B cell (primary cell): ENCODE measurements around the gene TTLL10. TPM values are rescaled to one million over a fixed set of nuclear protein-coding genes. Genes with fewer than 3 reads are reported as not detected.

Source experiments
- ATAC-seq: fragments of 200-7000 bp; cut with Tn5 transposase; one replicate; pipeline ENCODE4 v1.10.0; 2021; ENCODE audit warnings: low read depth, mild to moderate bottlenecking, moderate number of reproducible peaks, moderate library complexity
- CTCF ChIA-PET: fragments of 350-600 bp; sonication (Branson Sonifier 250); formaldehyde crosslinking; loops from one replicate; lab custom pipeline; 2021; ENCODE audit warnings: antibody characterized with exemption, inconsistent platforms; lab: Charles Lee
- POLR2A ChIA-PET: fragments of 350-600 bp; sonication (Branson Sonifier 250); formaldehyde crosslinking; loops from one replicate; lab custom pipeline; 2021; ENCODE audit warnings: antibody characterized with exemption; lab: Charles Lee
- DNase-seq: peaks from one replicate; pipeline ENCODE4 v3.0.0; 2013
- H2AFZ ChIP-seq: 2 replicates; pipeline ENCODE4 v1.6.1; 2012; ENCODE audit warnings: mild to moderate bottlenecking, low read depth, low read length; ENCODE audit not compliant: insufficient read depth, poor library complexity, severe bottlenecking
- H3K27ac ChIP-seq, 2 donors: 1 replicate in 1 of 2; 2 replicates in 1 of 2; pipeline ENCODE4 v1.5.1; 2012 to 2013; ENCODE audit warnings: low read length in 2 of 2, mild to moderate bottlenecking in 2 of 2, moderate library complexity in 1 of 2
- H3K27me3 ChIP-seq, 4 experiments: fragments of 200-600 bp in 1 of 4; sonication (generic) in 1 of 4; replicated peaks in 1 of 4; 1 replicate in 2 of 4; 2 replicates in 2 of 4; pipeline versions ENCODE4 v1.6.1 to v1.7.0; 2013 to 2016; ENCODE audit warnings: low read length in 3 of 4, mild to moderate bottlenecking in 2 of 4, mixed read lengths in 1 of 4, moderate library complexity in 1 of 4; ENCODE audit not compliant: insufficient read depth in 4 of 4, control insufficient read depth in 3 of 4; ENCODE audit errors: control extremely low read depth in 1 of 4
- H3K36me3 ChIP-seq, 2 experiments: replicated peaks in 1 of 2; 1 replicate in 1 of 2; 2 replicates in 1 of 2; pipeline versions ENCODE4 v1.6.1 to v1.7.1; 2013; ENCODE audit warnings: low read length in 1 of 2; ENCODE audit not compliant: insufficient read depth in 2 of 2, control insufficient read depth in 1 of 2; ENCODE audit errors: control extremely low read depth in 1 of 2, extremely low read depth in 1 of 2
- H3K4me1 ChIP-seq, 2 donors: fragments of 200-600 bp in 1 of 2; sonication (generic) in 1 of 2; 1 replicate in 1 of 2; 2 replicates in 1 of 2; pipeline versions ENCODE4 v1.5.1 to v1.6.1; 2013 to 2017; ENCODE audit warnings: low read length in 2 of 2; ENCODE audit not compliant: control insufficient read depth in 2 of 2, insufficient read depth in 2 of 2
- H3K4me2 ChIP-seq: replicated peaks from 2 replicates; pipeline ENCODE3; 2012; ENCODE audit warnings: mild to moderate bottlenecking, low read depth, low read length; ENCODE audit not compliant: poor library complexity, severe bottlenecking
- H3K4me3 ChIP-seq, 5 experiments: fragments of 200-600 bp in 1 of 5; sonication (generic) in 1 of 5; 1 replicate in 3 of 5; 2 replicates in 2 of 5; pipeline versions ENCODE4 v1.5.1 to v1.7.0; 2011 to 2016; ENCODE audit warnings: low read length in 4 of 5, mild to moderate bottlenecking in 4 of 5, low read depth in 2 of 5, control low read depth in 1 of 5, moderate library complexity in 1 of 5; ENCODE audit not compliant: insufficient read depth in 1 of 5; ENCODE audit errors: control extremely low read depth in 1 of 5, extremely low read depth in 1 of 5
- H3K79me2 ChIP-seq: fragments of 200-600 bp; sonication (generic); one replicate; pipeline ENCODE4 v1.6.0; 2016; ENCODE audit warnings: low read length; ENCODE audit not compliant: control insufficient read depth, insufficient read depth
- H3K9ac ChIP-seq: fragments of 200-600 bp; sonication (generic); 2 replicates; pipeline ENCODE4 v1.6.1; 2017; ENCODE audit warnings: mild to moderate bottlenecking, low read length, moderate library complexity
- H3K9me3 ChIP-seq, 3 donors: one replicate each; pipeline versions ENCODE4 v1.6.1 to v1.7.1; 2013; ENCODE audit warnings: low read length in 2 of 3; ENCODE audit not compliant: control insufficient read depth in 2 of 3, insufficient read depth in 1 of 3; ENCODE audit errors: control extremely low read depth in 1 of 3
- H4K20me1 ChIP-seq: 2 replicates; pipeline ENCODE4 v1.6.0; 2012; ENCODE audit warnings: mild to moderate bottlenecking, low read length; ENCODE audit not compliant: insufficient read depth, control insufficient read depth, poor library complexity, severe bottlenecking
- H3K27ac Mint-ChIP-seq: one replicate; pipeline ENCODE4 v1.8.0; 2021; ENCODE audit warnings: mixed read lengths
- H3K27me3 Mint-ChIP-seq: one replicate; pipeline ENCODE4 v1.8.0; 2021; ENCODE audit warnings: mixed read lengths
- H3K4me1 Mint-ChIP-seq: one replicate; pipeline ENCODE4 v1.8.0; 2021; ENCODE audit warnings: mixed read lengths
- H3K4me3 Mint-ChIP-seq: one replicate; pipeline ENCODE4 v1.8.0; 2021; ENCODE audit warnings: mixed read lengths
- H3K9me3 Mint-ChIP-seq: one replicate; pipeline ENCODE4 v1.8.0; 2022; ENCODE audit warnings: mixed read lengths; ENCODE audit not compliant: insufficient read depth
- CTCF ChIP-seq: fragments of 200-600 bp; IDR thresholded peaks from one replicate; pipeline ENCODE4 v1.8.0; 2022; ENCODE audit warnings: antibody characterized with exemption, mild to moderate bottlenecking
- EZH2 ChIP-seq: IDR thresholded peaks from 2 replicates; pipeline ENCODE4 v1.6.1; 2012; ENCODE audit warnings: borderline replicate concordance, low read depth, mild to moderate bottlenecking, moderate library complexity, low read length; ENCODE audit not compliant: insufficient read depth, poor library complexity, severe bottlenecking
- whole genome bisulfite sequencing: methylation state at CpG from one replicate; pipeline ENCODE4 v1.1.5; 2013; ENCODE audit warnings: missing lambda C conversion rate; ENCODE audit not compliant: insufficient coverage; 5-methylcytosine and 5-hydroxymethylcytosine counted together
- intact Hi-C: fragments of 100-400 bp; cut with micrococcal nuclease; formaldehyde crosslinking; loops from one replicate; pipeline ENCODE4 v1.10.0; 2022
- polyA plus RNA-seq: library from polyadenylated mRNA; depleted of rRNA; stranded (reverse); fragments of >200 nt; gene quantifications from 2 replicates; pipeline ENCODE4 v1.2.3, GENCODE V29; 2012
- total RNA-seq, 2 donors: library from RNA; stranded (reverse); fragments of 120-200 nt in 1 of 2; gene quantifications; 1 replicate in 1 of 2; 2 replicates in 1 of 2; pipeline versions ENCODE4 v1.2.3 to v1.2.4, GENCODE V29; 2013 to 2022

The TTLL10 gene
- total and polyA plus RNA-seq, 2 donors (not counting 1 experiment from before 2014, with no cell fraction given): 0.37 to 0.45 TPM

GRCh38 chr1:1164701-1165451 is 8.8 kb upstream of the TTLL10 start:
- no peak overlapping the region for H3K27ac ChIP-seq
- Mint-ChIP-seq H3K4me1 (peaks cover 13% of the 10 kb centered on the region), H3K9me3 (no peaks in the 10 kb centered on the region), H3K27me3 (no peaks in the 10 kb centered on the region), H3K4me3 (no peak overlapping the region), H3K27ac (no peak overlapping the region)
- H3K27me3 ChIP-seq: no peaks in the 10 kb centered on the region
- H3K4me1 ChIP-seq: peaks cover 5 to 11% of the 10 kb centered on the region in 2 donors
- peaks cover 0 to 6% (median 0%) of the 10 kb centered on the region in 3 donors for H3K9me3 ChIP-seq
- ChIA-PET POLR2A (interaction anchor here (0.6 kb wide), 1 partner anchor 48 kb away, joined by 3 read pairs; no protein-coding TSS in a partner anchor), CTCF (interaction anchor here (1.5 kb wide), 1 partner anchor 43 kb away, joined by 5 read pairs; no protein-coding TSS in a partner anchor)
- ATAC-seq (no peak), DNase-seq (no peak)
- TF ChIP-seq EZH2 (no peak), CTCF (no peak)
- no peak overlapping the region for H3K4me3 ChIP-seq
- no peaks in the 10 kb centered on the region for H3K79me2 ChIP-seq
- intact Hi-C loops: no loop called here
- no peak overlapping the region for H3K4me2 ChIP-seq
- H3K36me3 ChIP-seq: no peaks in the 10 kb centered on the region
- H2AFZ ChIP-seq: no peak overlapping the region
- WGBS: 82% methylated on average over 48 of the region's 48 CpGs
- no peak overlapping the region for H3K9ac ChIP-seq
- no peaks in the 10 kb centered on the region for H4K20me1 ChIP-seq

GRCh38 chr1:1165485-1165884 is 8.2 kb upstream of the TTLL10 start:
- H3K27me3 Mint-ChIP-seq: no peaks in the 10 kb centered on the region
- H3K36me3 ChIP-seq: no peaks in the 10 kb centered on the region
- H3K79me2 ChIP-seq: no peaks in the 10 kb centered on the region
- no peak overlapping the region for H3K4me3 ChIP-seq
- H2AFZ ChIP-seq: no peak overlapping the region
- no peak overlapping the region for H3K9ac ChIP-seq
- no peak for DNase-seq
- peaks cover 0 to 8% (median 0%) of the 10 kb centered on the region in 3 donors for H3K9me3 ChIP-seq
- POLR2A ChIA-PET: interaction anchor here (0.6 kb wide), 1 partner anchor 47 kb away, joined by 3 read pairs; no protein-coding TSS in a partner anchor
- CTCF ChIA-PET: interaction anchor here (1.5 kb wide), 1 partner anchor 43 kb away, joined by 5 read pairs; no protein-coding TSS in a partner anchor
- no peak for ATAC-seq
- intact Hi-C loops: no loop called here
- no peak overlapping the region for H3K4me2 ChIP-seq
- H3K9me3 Mint-ChIP-seq: no peaks in the 10 kb centered on the region
- H3K4me1 ChIP-seq: peaks cover 11 to 18% of the 10 kb centered on the region in 2 donors
- H4K20me1 ChIP-seq: no peaks in the 10 kb centered on the region
- no peak overlapping the region for H3K27ac Mint-ChIP-seq
- H3K27ac ChIP-seq: no peak overlapping the region
- 93% methylated on average over 12 of the region's 12 CpGs for WGBS
- no peak for TF ChIP-seq CTCF
- no peak for TF ChIP-seq EZH2
- peaks cover 15% of the 10 kb centered on the region for H3K4me1 Mint-ChIP-seq
- H3K4me3 Mint-ChIP-seq: no peak overlapping the region
- peaks cover 0 to under 1% (median 0%) of the 10 kb centered on the region in 4 experiments for H3K27me3 ChIP-seq
